Calu3 (cell line): ENCODE measurements around the gene NEDD9. TPM values are rescaled to one million over a fixed set of nuclear protein-coding genes. Genes with fewer than 3 reads are reported as not detected.

Source experiments
- BruUV-seq: library from RNA; stranded (reverse); fragments of 400-500 nt; replicated peaks from 2 replicates; lab custom pipeline; 2021; lab: Mats Ljungman, UMichigan
- CTCF ChIA-PET: fragments of 300-600 bp; sonication (Branson Sonifier 250); formaldehyde crosslinking; loops from one replicate; lab custom pipeline; 2022; ENCODE audit warnings: antibody characterized with exemption; lab: Charles Lee
- DNase-seq: peaks from one replicate; pipeline ENCODE4 v3.0.0; 2022
- H3K27ac Mint-ChIP-seq: one replicate; pipeline ENCODE4 v1.8.0; 2022; ENCODE audit warnings: mixed read lengths; ENCODE audit not compliant: unreplicated experiment
- H3K27me3 Mint-ChIP-seq: one replicate; pipeline ENCODE4 v1.8.0; 2022; ENCODE audit warnings: mixed read lengths; ENCODE audit not compliant: unreplicated experiment
- H3K36me3 Mint-ChIP-seq: one replicate; pipeline ENCODE4 v1.8.0; 2022; ENCODE audit warnings: mild to moderate bottlenecking, moderate library complexity, mixed read lengths; ENCODE audit not compliant: insufficient read depth, unreplicated experiment
- H3K4me1 Mint-ChIP-seq: one replicate; pipeline ENCODE4 v1.8.0; 2022; ENCODE audit warnings: mild to moderate bottlenecking, low read depth, mixed read lengths; ENCODE audit not compliant: unreplicated experiment
- H3K4me3 Mint-ChIP-seq: one replicate; pipeline ENCODE4 v1.8.0; 2022; ENCODE audit warnings: mild to moderate bottlenecking, low read depth, moderate library complexity, mixed read lengths; ENCODE audit not compliant: unreplicated experiment
- H3K9me3 Mint-ChIP-seq: one replicate; pipeline ENCODE4 v1.8.0; 2022; ENCODE audit warnings: low read depth, mixed read lengths; ENCODE audit not compliant: unreplicated experiment
- intact Hi-C: fragments of 100-400 bp; cut with micrococcal nuclease; formaldehyde crosslinking; loops from one replicate; pipeline ENCODE4 v1.10.0; 2022; ENCODE audit not compliant: unreplicated experiment
- total RNA-seq: library from RNA; stranded (reverse); gene quantifications from 2 replicates; pipeline ENCODE4 v1.2.3, GENCODE V29; 2022
- TF ChIP-seq, protein P1 (sequence below): fragments of 200-600 bp; IDR thresholded peaks from one replicate; pipeline ENCODE4 v1.8.0; 2022; ENCODE audit warnings: antibody characterized with exemption; ENCODE audit not compliant: unreplicated experiment

Gene NEDD9
- total RNA-seq, 1 experiment from 2014 or later: 28.1 TPM

DNA sequence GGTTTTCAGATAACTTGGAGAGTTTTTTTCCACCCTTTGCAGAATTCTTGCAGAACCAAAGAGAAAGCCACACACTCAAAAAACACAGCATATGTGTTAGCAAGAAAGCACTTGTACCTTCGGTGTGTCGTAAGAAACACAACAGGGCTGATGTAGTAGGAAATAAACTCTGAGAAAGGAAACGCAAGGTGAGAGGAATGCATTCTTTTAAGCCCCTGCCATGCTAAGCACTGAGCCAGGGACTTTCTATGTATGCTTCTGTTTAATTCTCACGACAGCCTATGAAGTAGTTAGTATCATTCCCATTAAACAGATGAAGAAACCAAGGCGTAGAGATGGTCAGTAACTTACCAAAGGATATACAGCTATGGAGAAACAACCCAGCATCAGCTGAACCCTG, 23.1 kb downstream of the NEDD9 start:
- Mint-ChIP-seq H3K9me3 (no peaks in the 10 kb centered on the region), H3K36me3 (peaks cover 44% of the 10 kb centered on the region), H3K4me1 (peaks cover 39% of the 10 kb centered on the region), H3K27ac (peak overlapping the region; percentile 60), H3K27me3 (no peaks in the 10 kb centered on the region), H3K4me3 (no peak overlapping the region)
- intact Hi-C loops: no loop called here
- BruUV-seq: no TSS peak
- TF ChIP-seq, protein P1, sequence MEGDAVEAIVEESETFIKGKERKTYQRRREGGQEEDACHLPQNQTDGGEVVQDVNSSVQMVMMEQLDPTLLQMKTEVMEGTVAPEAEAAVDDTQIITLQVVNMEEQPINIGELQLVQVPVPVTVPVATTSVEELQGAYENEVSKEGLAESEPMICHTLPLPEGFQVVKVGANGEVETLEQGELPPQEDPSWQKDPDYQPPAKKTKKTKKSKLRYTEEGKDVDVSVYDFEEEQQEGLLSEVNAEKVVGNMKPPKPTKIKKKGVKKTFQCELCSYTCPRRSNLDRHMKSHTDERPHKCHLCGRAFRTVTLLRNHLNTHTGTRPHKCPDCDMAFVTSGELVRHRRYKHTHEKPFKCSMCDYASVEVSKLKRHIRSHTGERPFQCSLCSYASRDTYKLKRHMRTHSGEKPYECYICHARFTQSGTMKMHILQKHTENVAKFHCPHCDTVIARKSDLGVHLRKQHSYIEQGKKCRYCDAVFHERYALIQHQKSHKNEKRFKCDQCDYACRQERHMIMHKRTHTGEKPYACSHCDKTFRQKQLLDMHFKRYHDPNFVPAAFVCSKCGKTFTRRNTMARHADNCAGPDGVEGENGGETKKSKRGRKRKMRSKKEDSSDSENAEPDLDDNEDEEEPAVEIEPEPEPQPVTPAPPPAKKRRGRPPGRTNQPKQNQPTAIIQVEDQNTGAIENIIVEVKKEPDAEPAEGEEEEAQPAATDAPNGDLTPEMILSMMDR: no peak
- DNase-seq: no peak
- CTCF ChIA-PET: no interaction called here

DNA sequence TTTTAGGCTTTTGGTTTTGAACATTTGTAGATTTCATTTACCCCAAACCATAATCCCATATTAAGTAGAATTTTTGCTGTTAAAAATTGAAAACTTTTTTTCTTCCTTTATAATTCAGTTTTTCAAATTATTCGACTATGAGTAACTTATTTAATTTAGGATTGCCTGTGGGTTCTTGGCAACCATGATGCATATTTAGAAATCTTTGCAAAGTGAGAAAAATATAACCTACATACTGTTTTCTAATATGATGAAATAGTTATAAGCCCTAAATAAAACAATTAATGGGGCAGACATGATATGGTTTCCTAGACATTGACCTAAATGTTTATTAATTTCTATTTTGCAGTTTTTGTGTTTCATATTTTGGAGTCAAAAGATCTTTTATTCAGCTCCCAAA, 23.6 kb downstream of the NEDD9 start:
- peaks cover 46% of the 10 kb centered on the region for H3K36me3 Mint-ChIP-seq
- H3K4me1 Mint-ChIP-seq: peaks cover 39% of the 10 kb centered on the region
- CTCF ChIA-PET: no interaction called here
- no peaks in the 10 kb centered on the region for H3K9me3 Mint-ChIP-seq
- H3K4me3 Mint-ChIP-seq: no peak overlapping the region
- H3K27me3 Mint-ChIP-seq: no peaks in the 10 kb centered on the region
- intact Hi-C loops: no loop called here
- TF ChIP-seq, protein P1: no peak
- no peak overlapping the region for H3K27ac Mint-ChIP-seq
- DNase-seq: no peak
- no TSS peak for BruUV-seq

DNA sequence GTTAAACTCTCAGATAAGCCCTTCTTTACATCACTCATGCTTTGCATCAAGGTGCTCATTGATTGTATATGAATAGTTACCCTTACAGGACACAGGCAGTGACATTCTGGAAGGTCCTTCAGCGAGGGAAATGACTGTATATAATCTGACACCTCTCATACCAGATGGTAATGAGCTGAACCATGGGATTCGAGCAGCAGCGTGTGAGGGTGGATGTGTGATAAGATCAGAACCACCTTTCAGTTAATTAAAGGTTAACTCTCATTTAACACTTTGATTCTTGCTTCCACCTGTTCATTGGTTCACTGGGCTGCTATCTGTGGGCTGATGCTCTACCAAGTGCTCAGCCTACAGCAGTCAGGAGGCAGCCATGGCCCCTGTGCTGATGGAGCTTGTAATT, 24.2 kb downstream of the NEDD9 start:
- TF ChIP-seq, protein P1: no peak
- CTCF ChIA-PET: no interaction called here
- DNase-seq: no peak
- intact Hi-C loops: no loop called here
- peak overlapping the region; percentile 99 for H3K27ac Mint-ChIP-seq
- no peaks in the 10 kb centered on the region for H3K9me3 Mint-ChIP-seq
- H3K4me1 Mint-ChIP-seq: peaks cover 39% of the 10 kb centered on the region
- H3K4me3 Mint-ChIP-seq: no peak overlapping the region
- no TSS peak for BruUV-seq
- peaks cover 46% of the 10 kb centered on the region for H3K36me3 Mint-ChIP-seq
- no peaks in the 10 kb centered on the region for H3K27me3 Mint-ChIP-seq

DNA sequence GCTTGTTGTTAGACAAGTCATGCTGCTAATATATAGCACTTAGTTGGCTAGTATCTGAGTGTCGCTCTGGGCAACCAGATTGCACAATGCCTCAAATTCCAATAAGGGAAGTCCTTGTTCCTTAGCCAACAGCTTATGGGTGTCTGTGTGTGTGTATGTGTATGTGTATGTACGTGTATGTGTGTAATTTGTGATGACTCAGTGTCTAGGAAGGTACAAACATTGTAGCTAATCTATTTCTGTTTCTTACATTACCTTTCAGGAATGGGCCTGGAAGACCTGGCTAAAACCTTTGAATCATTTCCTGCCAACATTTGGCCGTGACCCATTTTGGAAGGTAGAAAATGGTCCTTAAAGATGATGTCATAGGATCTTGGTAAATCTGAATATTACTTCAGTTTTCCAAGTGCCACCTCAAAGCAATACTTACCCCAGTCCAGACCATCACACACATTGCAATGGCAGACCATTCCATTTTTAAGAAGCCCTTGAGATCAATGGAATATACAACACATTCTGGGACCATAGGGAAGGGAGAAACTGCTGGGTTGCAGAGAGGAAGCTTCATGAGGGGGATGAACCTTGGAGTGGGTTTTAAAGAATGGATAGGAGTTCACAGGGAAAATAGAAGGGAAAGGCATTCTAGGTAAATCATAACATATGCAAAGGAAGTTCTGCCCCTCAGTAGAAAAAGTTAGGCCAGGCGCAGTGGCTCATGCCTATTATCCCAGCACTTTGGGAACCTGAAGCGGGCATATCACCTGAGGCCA, 25.1 kb downstream of the NEDD9 start:
- intact Hi-C loops: loop anchor here (1.0 kb wide), 1 partner anchor 10 kb away; no protein-coding TSS in a partner anchor
- Mint-ChIP-seq H3K4me3 (peak overlapping the region; percentile 41), H3K4me1 (peaks cover 39% of the 10 kb centered on the region)

More for the DNA sequence above, 25.1 kb downstream of the NEDD9 start:
- Mint-ChIP-seq H3K9me3 (no peaks in the 10 kb centered on the region), H3K27ac (peak overlapping the region; percentile 99), H3K36me3 (peaks cover 45% of the 10 kb centered on the region), H3K27me3 (no peaks in the 10 kb centered on the region)
- TF ChIP-seq, protein P1: no peak
- no TSS peak for BruUV-seq
- CTCF ChIA-PET: interaction anchor here (0.5 to 1.1 kb wide), 7 partner anchors 10 to 114 kb away, joined by 3 to 5 read pairs (median 3); partner anchors contain the start of gene NEDD9
- DNase-seq: peak; percentile 79
